ENCODE measurements around the gene DLG2. TPM values are rescaled to one million over a fixed set of nuclear protein-coding genes. Genes with fewer than 3 reads are reported as not detected.
"Not testable (repeated sequence)": the region's sequence is repeated elsewhere in the genome, so short reads cannot be mapped to it uniquely, and the experiment has no call there.

The DLG2 gene
- total RNA-seq, 1 donor from 2014 or later: 0.51 TPM

DNA sequence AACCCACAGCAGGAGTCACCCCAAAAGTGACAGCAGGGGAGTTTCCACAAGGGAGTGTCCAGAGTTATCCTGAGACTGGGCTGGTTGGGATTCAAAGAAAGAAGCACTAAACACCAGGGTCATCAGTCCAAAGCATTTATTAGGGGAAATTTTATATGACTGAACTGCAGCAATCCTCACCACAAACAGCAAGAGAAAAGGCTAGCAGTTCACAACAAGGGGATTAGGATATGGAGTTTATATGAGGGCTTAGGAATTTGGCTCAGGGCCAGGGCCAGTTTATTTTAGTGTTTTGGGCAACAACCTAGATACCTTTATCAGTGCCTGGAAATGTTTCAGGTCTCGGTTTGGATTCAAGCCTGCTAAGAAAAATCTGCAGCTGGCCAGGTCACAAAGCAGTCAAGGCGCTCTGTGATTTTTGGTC, 16.1 kb upstream of the DLG2 start:
- DNase-seq (ENCODE audit: low read depth in 2 of 2): no peak

DNA sequence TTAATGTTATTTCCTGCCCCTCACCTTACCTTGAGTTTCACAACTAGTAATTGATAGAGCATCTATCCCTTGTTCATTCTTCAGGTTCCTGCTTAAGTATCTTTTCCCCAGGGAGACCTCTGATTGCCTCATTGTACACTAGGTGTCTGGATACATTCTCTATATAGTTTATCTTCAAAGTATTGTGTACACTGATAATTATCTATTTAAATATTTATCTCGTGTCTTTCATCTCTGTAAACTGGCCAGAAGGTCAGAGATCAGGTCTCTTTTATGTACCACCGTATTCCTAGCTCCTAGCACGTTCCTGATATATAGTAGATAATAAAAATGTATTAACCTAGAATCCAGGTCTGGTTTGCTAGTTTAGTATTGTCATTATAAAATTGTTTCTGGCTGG, 7.6 kb upstream of the DLG2 start:
- no peak for DNase-seq (ENCODE audit: low read depth in 2 of 2)

DNA sequence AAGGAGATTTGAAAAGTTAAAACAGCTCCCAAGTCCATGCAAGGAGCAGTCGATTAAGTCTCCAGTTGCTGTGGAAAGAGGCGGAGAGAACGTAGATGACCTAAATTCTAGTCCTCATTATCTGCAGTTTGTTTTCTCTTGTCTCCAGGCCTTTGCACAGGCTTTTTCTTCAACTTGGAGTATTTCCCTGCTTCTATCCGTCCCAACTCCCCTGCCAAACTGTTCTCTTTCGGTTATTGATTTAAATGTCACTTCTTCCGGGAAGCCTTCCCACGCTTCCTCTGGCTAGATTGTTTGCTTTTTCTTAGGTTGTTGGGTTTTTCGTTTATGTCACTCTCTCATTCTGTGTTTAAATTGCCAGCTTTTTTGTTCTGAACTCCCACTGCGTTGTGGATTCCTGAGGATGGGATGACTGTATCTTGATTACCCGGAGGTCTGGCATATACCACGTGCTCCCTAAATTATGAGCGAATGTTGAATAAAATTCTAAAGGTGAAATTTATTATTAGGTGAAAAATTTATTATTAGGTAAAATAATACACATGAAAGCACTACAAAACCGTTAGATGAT, 1.7 kb upstream of the DLG2 start:
- DNase-seq (ENCODE audit: low read depth in 2 of 2): peak; percentile 6 to 26

- DNase-seq (ENCODE audit: low read depth in 2 of 2): peak; percentile 87 to 98
These were observed 1.0 kb upstream of the DLG2 start, which contains the start of gene TMEM126B for GRCh38 chr11:85627998-85628770. Gene TMEM126B (plus strand): TSS chr11:85628593. CDS start chr11:85628608, 15 bp downstream.

DNA sequence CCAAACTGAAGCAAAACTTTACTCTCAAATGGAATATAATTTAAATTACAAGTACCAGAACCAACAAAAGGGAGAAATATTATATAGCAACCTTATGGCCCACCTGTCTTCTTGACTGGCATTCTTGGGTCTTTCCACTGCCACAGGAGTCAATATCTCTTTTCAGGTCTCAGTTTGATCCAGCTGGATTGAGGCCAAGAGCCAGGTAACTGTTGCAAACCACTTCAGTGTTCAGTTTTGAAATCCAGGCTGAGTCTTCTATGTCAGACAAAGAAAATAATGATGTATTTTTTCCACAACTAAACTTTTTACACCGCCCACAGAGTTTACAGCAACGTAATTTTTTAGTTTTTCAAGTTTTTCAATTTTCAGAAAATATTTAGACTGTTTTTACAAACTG, 648 bp downstream of the DLG2 start:
- DNase-seq (ENCODE audit: low read depth in 2 of 2): no peak

DNA sequence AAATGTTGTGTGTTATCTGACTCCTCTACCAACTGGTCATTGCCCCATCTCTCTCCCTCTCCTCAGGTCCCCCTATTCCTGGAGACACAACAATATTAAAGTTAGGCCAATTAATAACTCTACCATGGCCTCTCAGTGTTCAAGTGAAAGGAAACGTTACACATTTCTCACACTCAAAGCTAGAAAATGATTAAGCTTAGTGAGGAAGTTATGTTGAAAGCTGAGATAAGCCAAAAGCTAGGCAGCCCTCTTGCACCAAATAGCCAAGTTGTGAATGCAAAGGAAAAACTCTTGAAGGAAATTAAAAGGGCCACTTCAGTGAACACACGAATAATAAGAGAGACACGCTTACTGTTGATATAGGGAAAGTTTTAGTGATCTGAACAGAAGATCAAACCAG, 6.9 kb downstream of the DLG2 start:
- DNase-seq (ENCODE audit: low read depth in 2 of 2): no peak

DNA sequence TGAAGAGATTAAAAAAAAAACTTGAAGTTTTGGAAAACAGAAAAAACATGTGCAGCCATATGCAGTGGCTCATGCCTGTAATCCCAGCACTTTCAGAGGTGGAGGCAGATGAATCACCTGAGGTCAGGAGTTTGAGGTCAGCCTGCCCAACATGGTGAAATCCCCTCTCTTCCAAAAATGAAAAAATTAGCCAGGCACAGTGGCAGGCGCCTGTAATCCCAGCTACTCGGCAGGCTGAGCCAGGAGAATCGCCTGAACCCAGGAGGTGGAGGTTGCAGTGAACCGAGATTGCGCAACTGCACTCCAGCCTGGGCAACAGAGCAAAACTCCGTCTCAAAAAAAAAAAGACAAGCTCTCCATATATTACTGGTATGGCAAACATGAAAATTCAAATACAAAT, 7.6 kb downstream of the DLG2 start:
- no peak for DNase-seq (ENCODE audit: low read depth in 2 of 2)

GRCh38 chr11:85611643-85612042, 15.5 kb downstream of the DLG2 start:
- not testable (repeated sequence) for DNase-seq (ENCODE audit: low read depth in 2 of 2)

DNA sequence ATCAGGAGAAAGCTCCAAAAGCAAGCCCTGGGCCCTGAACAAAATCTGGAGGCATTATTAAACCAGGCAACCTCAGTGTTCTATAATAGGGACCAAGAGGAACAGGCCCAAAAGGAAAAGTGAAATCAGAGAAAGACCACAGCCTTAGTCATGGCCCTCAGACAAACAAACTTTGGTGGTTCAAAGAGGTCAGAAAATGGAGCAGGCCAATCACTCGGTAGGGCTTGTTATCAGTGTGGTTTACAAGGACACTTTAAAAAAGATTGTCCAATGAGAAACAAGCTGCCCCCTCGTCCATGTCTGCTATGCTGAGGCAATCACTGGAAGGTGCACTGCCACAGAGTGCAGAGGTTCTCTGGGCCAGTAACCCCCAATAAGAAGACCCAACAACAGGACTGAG, 17.9 kb downstream of the DLG2 start:
- not testable (repeated sequence) for DNase-seq (ENCODE audit: low read depth in 2 of 2)

- DNase-seq (ENCODE audit: low read depth in 2 of 2): not testable (repeated sequence)
These were observed 18.5 kb downstream of the DLG2 start for GRCh38 chr11:85608621-85609020.

DNA sequence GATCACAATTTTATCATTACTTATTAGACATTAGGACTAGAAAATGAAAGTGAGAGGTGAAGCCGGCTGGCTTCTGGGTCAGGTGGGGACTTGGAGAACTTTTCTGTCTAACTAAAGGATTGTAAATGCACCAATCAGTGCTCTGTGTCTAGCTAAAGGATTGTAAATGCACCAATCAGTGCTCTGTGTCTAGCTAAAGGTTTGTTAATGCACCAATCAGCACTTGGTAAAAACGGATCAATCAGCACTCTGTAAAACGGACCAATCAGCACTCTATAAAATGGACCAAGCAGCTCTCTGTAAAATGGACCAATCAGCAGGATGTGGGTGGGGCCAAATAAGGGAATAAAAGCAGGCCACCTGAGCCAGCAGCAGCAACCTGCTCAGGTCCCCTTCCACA, 20.9 kb downstream of the DLG2 start:
- not testable (repeated sequence) for DNase-seq (ENCODE audit: low read depth in 2 of 2)

- DNase-seq (ENCODE audit: low read depth in 2 of 2): no peak
These were observed 23.9 kb downstream of the DLG2 start for GRCh38 chr11:85603220-85603619.

GRCh38 chr11:85602526-85603213, 24.5 kb downstream of the DLG2 start:
- DNase-seq (ENCODE audit: low read depth in 2 of 2): no peak

DNA sequence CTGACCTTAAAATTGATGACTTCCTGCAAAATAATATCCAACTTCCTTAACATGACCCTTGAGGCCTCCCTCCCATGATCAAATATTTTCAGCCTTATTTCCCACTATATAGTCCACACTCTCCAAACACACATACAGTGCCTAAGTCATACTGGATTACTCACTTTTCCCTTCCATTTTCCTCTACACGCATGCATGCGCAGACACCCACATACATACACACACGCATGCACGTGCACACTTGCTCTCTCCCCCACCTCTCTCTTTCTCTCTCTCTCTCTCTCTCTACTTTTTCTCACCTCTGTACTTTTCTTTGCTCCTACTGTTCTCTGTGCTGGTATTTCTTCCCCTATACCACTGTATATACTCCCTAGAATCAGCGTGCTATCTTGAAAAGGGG, 28.1 kb downstream of the DLG2 start:
- peak in 1 of 2 donors; percentile 2 for DNase-seq (ENCODE audit: low read depth in 2 of 2)

- DNase-seq (ENCODE audit: low read depth in 2 of 2): no peak
These were observed 30.3 kb downstream of the DLG2 start for GRCh38 chr11:85596886-85597285.

DNA sequence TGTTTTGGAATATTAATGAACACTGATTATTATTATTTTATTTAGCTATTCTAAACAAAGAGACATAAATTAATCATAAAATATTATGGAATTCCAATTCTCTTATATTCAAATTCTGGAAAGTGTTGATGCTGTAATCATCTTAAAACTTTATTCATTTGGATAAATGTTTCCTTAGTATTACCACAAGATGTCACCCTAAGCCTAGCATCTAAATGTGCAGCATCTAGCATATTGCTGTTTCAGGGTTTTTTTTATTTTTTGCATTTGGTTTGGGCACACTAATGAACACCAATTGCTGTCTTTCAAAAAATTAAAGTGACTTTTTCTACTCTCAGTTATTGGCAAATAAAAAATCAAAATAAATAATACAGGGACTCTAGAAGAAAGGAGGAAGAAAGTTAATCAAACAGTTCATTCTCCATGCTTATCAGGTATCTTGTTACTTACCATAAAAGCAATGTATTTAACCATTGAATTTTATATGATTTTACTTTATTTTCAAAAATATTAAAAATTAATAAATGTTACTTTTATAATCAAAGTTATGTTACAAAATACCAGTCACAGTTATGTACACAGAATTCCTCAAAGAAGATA, 31.8 kb downstream of the DLG2 start:
- peak; percentile 39 to 60 for DNase-seq (ENCODE audit: low read depth in 2 of 2)

- peak in 1 of 2 donors; percentile 12 for DNase-seq (ENCODE audit: low read depth in 2 of 2)
These were observed 36.2 kb downstream of the DLG2 start for GRCh38 chr11:85590848-85591483.

DNA sequence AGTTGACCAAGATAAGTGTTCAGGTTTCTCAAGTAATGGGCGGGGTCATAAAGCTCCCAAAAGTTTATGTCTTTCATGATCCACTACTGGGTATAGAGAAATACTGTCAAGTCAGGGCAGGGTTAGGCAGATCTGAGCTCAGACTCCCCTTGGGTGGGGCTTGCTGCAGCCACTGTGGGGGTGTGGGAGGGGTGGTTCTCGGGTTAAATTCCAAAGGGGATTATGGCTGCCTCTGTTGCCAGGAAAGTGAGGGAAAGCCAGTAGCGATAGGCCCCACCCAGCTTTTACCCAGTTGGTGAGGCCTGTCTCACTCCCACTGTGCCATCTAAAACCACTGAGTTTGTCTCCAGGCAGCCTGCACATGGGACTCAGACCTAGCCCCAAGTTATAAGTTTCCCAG, 37.8 kb downstream of the DLG2 start:
- DNase-seq (ENCODE audit: low read depth in 2 of 2): no peak

DNA sequence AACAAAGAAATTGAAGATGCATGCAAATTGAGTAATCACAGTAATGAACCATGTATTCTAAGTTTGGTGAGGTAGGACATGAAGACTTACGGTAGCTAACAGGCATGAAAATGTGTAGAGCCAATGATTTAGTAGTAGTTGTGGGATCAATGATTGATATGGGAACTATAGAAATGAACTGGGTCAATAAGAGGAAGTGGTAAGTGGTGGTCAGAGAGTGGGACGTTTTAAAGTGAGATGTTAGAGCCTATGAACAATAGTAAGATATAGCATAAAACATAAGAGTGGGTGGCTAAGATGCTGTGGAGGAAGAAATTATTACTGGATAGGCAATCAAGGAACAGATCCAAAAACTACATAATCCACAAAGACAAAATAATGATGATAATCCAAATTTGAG, 45.0 kb downstream of the DLG2 start:
- DNase-seq (ENCODE audit: low read depth in 2 of 2): no peak

- no peak for DNase-seq (ENCODE audit: low read depth in 2 of 2)
These were observed 51.8 kb downstream of the DLG2 start for GRCh38 chr11:85575388-85575787.

- no peak for DNase-seq (ENCODE audit: low read depth in 2 of 2)
These were observed 55.1 kb downstream of the DLG2 start for GRCh38 chr11:85572056-85572455.

DNA sequence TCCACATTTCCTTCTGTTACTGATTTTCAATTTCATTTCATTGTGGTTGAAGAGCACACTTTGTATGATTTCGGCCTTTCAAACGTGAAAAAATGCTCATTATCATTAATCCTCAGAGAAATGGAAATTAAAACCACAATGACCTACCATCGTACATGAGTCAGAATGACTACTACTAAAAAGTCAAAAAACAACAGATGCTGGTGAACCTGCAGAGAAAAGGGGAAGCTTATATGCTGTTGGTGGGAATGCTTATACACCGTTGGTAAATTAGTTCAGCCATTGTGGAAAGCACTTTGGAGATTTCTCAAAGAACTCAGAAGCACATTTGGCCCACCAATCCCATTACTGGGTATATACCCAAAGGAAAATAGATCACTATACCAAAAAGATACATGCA, 57.6 kb downstream of the DLG2 start:
- DNase-seq (ENCODE audit: low read depth in 2 of 2): no peak

Measured in dermis microvascular lymphatic vessel endothelial cell (primary cell).